Thyroid gland (tissue), 4 donors: ENCODE results near the gene TTC36. TPM values are rescaled to one million over a fixed set of nuclear protein-coding genes. Genes with fewer than 3 reads are reported as not detected.
"Not testable (repeated sequence)": the region's sequence is repeated elsewhere in the genome, so short reads cannot be mapped to it uniquely, and the experiment has no call there.

Source experiments
- DNase-seq, 2 donors: peaks; one replicate each; pipeline ENCODE4 v3.0.0-alpha.2; 2019
- H3K27ac ChIP-seq, 3 donors: fragments of 200-600 bp; sonication (generic); 1 replicate in 2 of 3; 2 replicates in 1 of 3; pipeline ENCODE4 v1.5.1; 2016 to 2019; ENCODE audit warnings: mild to moderate bottlenecking in 1 of 3, moderate library complexity in 1 of 3
- H3K27me3 ChIP-seq: fragments of 200-600 bp; sonication (generic); one replicate; pipeline ENCODE4 v1.5.1; 2019
- H3K36me3 ChIP-seq, 2 donors: fragments of 200-600 bp; sonication (generic); one replicate each; pipeline ENCODE4 v1.5.1; 2016 to 2019
- H3K4me1 ChIP-seq, 2 donors: fragments of 200-600 bp; sonication (generic); one replicate each; pipeline ENCODE4 v1.5.1; 2017 to 2019
- H3K4me3 ChIP-seq, 3 donors: fragments of 200-600 bp; sonication (generic); replicated peaks in 1 of 3; 1 replicate in 2 of 3; 2 replicates in 1 of 3; pipeline ENCODE4 v1.5.1; 2016; ENCODE audit warnings: mild to moderate bottlenecking in 1 of 3
- H3K9me3 ChIP-seq: fragments of 200-600 bp; sonication (generic); one replicate; pipeline ENCODE4 v1.5.1; 2017
- POLR2A ChIP-seq, 2 donors: fragments of 450-650 bp; IDR thresholded peaks; one replicate each; pipeline ENCODE4 v1.6.1; 2017; ENCODE audit warnings: antibody characterized with exemption in 2 of 2, mild to moderate bottlenecking in 2 of 2, moderate library complexity in 1 of 2
- WGBS, 2 donors: methylation state at CpG; one replicate each; pipeline ENCODE4 v1.1.5; 2017; 5-methylcytosine and 5-hydroxymethylcytosine counted together
- intact Hi-C: fragments of 100-400 bp; cut with DNase I; formaldehyde crosslinking; loops from one replicate; pipeline ENCODE4 v1.15.1; 2023
- total RNA-seq, 4 donors: library from RNA; depleted of rRNA; stranded (reverse); fragments of >200 nt; gene quantifications; one replicate each; pipeline ENCODE4 v1.2.3, GENCODE V29; 2016
- TF ChIP-seq, protein P1 (sequence below), 6 experiments: fragments of 200-600 bp in 3 of 6; fragments of 450-650 bp in 3 of 6; sonication (generic) in 3 of 6; IDR thresholded peaks; one replicate each; pipeline ENCODE4 v1.5.1; 2016 to 2019; ENCODE audit warnings: antibody characterized with exemption in 6 of 6, mild to moderate bottlenecking in 2 of 6, inconsistent platforms in 1 of 6, moderate library complexity in 1 of 6

Gene TTC36
- total RNA-seq: 1 to 10 TPM in 1 of 4 donors, under 1 TPM in 1, not detected in 2; 0.78 to 4.9 TPM

DNA sequence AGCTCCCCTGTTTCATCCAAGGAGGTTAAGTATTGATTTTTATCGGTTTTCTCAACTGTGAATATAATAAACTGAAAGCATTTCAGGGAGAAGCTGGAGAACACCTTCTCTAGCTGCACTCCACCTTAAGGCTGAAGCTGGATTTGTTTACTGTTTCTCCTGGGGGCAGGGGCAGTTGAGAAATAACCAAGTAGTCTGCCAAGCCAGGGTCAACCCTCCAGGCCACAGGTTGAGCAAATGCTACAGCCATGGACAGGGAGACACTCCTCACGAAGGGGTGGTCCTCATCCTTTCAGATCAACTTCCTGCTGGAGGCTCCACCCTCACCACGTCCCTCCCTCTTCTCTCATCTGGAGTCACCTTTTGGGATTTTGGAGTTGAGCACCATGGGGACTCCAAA lies at the start of gene TTC36:
TSS of gene TTC36 (plus strand) at position 366 of the 400 bp plus-strand sequence. CDS start at position 387, 21 bp downstream.
- DNase-seq: no peak
- Histone ChIP-seq H3K36me3 (peaks cover 14 to 18% of the 10 kb centered on the region in 2 donors), H3K27ac (no peak within 1 kb of the TSS), H3K4me3 (no peak within 1 kb of the TSS), H3K27me3 (no peaks in the 10 kb centered on the region), H3K4me1 (peaks cover 22 to 33% of the 10 kb centered on the region in 2 donors), H3K9me3 (no peaks in the 10 kb centered on the region)
- TF ChIP-seq POLR2A (IDR thresholded peaks at IDR 0.05): no peak
- TF ChIP-seq, protein P1, sequence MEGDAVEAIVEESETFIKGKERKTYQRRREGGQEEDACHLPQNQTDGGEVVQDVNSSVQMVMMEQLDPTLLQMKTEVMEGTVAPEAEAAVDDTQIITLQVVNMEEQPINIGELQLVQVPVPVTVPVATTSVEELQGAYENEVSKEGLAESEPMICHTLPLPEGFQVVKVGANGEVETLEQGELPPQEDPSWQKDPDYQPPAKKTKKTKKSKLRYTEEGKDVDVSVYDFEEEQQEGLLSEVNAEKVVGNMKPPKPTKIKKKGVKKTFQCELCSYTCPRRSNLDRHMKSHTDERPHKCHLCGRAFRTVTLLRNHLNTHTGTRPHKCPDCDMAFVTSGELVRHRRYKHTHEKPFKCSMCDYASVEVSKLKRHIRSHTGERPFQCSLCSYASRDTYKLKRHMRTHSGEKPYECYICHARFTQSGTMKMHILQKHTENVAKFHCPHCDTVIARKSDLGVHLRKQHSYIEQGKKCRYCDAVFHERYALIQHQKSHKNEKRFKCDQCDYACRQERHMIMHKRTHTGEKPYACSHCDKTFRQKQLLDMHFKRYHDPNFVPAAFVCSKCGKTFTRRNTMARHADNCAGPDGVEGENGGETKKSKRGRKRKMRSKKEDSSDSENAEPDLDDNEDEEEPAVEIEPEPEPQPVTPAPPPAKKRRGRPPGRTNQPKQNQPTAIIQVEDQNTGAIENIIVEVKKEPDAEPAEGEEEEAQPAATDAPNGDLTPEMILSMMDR (IDR thresholded peaks at IDR 0.05): no peak
- 79 to 85% methylated on average over 3 of the region's 3 CpGs for WGBS, 2 donors
- intact Hi-C loops: no loop called here

DNA sequence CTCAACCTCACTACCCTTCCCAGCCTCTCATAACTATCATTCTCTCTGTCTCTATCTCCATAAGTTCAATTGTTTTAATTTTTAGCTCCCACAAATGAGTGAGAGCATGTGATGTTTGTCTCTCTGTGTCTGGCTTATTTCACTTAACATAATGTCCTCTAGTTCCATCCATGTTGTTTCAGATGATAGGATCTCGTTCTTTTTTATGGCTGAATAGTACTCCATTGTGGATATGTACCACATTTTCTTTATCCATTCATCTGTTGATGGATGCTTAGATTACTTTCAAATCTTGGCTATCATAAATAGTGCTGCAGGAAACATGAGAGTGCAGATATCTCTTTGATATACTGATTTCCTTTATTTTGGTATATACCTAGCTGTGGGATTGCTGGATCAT lies 46.0 kb upstream of the TTC36 start:
- H3K27ac ChIP-seq, DNase-seq, H3K27me3 ChIP-seq, H3K4me1 ChIP-seq, H3K9me3 ChIP-seq, H3K4me3 ChIP-seq: not testable (repeated sequence)
- intact Hi-C loops: loop anchor here (10.0 kb wide), 1 partner anchor 86 kb away; no protein-coding TSS in a partner anchor
- peaks cover 70 to 79% of the 10 kb centered on the region in 2 donors for H3K36me3 ChIP-seq
- whole genome bisulfite sequencing, 2 donors: 96 to 98% methylated on average over 1 of the region's 1 CpG

GRCh38 chr11:118484405-118484804 lies 42.9 kb upstream of the TTC36 start:
- Histone ChIP-seq H3K4me3 (no peak overlapping the region), H3K9me3 (no peaks in the 10 kb centered on the region), H3K36me3 (peaks cover 58 to 62% of the 10 kb centered on the region in 2 donors), H3K27me3 (no peaks in the 10 kb centered on the region), H3K27ac (no peak overlapping the region), H3K4me1 (no peaks in the 10 kb centered on the region)
- WGBS, 2 donors: 95 to 99% methylated on average over 3 of the region's 3 CpGs
- TF ChIP-seq, protein P1 (IDR thresholded peaks at IDR 0.05): no peak
- TF ChIP-seq POLR2A (IDR thresholded peaks at IDR 0.05): no peak
- intact Hi-C loops: loop anchor here (10.0 kb wide), 1 partner anchor 90 kb away; no protein-coding TSS in a partner anchor
- no peak for DNase-seq

GRCh38 chr11:118485273-118485672 lies 42.0 kb upstream of the TTC36 start:
- H3K36me3 ChIP-seq: peaks cover 58 to 65% of the 10 kb centered on the region in 2 donors

DNA sequence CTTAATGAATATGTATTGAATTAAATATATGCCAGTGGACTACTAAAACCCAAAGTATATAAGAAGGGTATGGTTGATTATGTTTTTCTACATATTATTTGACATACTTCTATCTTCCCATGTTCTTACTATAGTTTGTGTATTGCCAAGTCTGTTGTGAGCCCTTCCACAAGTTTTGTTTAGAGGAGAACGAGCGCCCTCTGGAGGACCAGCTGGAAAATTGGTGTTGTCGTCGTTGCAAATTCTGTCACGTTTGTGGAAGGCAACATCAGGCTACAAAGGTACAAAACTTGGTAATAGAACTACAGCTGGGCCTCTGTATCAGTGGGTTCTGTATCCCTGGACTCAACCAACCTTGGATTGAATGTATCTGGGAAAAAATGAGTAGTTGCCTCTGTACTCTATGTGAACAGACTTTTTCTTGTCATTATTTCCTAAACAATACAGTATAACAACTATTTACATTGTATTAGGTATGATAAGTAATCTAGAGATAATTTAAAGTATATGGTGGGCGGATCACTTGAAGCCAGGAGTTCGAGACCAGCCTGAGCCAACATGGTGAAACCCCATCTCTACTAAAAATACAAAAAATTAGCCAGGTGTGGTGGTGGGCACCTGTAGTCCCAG lies 38.7 kb upstream of the TTC36 start:
- TF ChIP-seq, protein P1 (IDR thresholded peaks at IDR 0.05): peak in 5 of 6 experiments; percentile 32 to 78 (median 75)
- no peak for TF ChIP-seq POLR2A (IDR thresholded peaks at IDR 0.05)
- H3K36me3 ChIP-seq: peaks cover 47 to 56% of the 10 kb centered on the region in 2 donors
- peak; percentile 34 to 69 for DNase-seq
- no peaks in the 10 kb centered on the region for H3K4me1 ChIP-seq
- H3K27ac ChIP-seq: no peak overlapping the region
- 29 to 31% methylated on average over 7 of the region's 7 CpGs for WGBS, 2 donors
- intact Hi-C loops: loop anchor here (10.0 kb wide), 1 partner anchor 94 kb away; no protein-coding TSS in a partner anchor
- no peak overlapping the region for H3K4me3 ChIP-seq
- no peaks in the 10 kb centered on the region for H3K9me3 ChIP-seq
- H3K27me3 ChIP-seq: no peaks in the 10 kb centered on the region

More at GRCh38 chr11:118485273-118485672, 42.0 kb upstream of the TTC36 start:
- no peak overlapping the region for H3K4me3 ChIP-seq
- H3K27ac ChIP-seq: no peak overlapping the region
- no peaks in the 10 kb centered on the region for H3K4me1 ChIP-seq
- DNase-seq: no peak
- no peaks in the 10 kb centered on the region for H3K27me3 ChIP-seq
- intact Hi-C loops: loop anchor here (10.0 kb wide), 1 partner anchor 90 kb away; no protein-coding TSS in a partner anchor
- H3K9me3 ChIP-seq: no peaks in the 10 kb centered on the region
- TF ChIP-seq, protein P1 (IDR thresholded peaks at IDR 0.05): no peak
- TF ChIP-seq POLR2A (IDR thresholded peaks at IDR 0.05): no peak
